ENCODE results near the gene GABPA.
A peak's percentile ranks its signal among the peaks of the same experiment; 100 is the strongest.
"Not testable (repeated sequence)": the region's sequence is repeated elsewhere in the genome, so short reads cannot be mapped to it uniquely, and the experiment has no call there.

The GABPA gene

DNA sequence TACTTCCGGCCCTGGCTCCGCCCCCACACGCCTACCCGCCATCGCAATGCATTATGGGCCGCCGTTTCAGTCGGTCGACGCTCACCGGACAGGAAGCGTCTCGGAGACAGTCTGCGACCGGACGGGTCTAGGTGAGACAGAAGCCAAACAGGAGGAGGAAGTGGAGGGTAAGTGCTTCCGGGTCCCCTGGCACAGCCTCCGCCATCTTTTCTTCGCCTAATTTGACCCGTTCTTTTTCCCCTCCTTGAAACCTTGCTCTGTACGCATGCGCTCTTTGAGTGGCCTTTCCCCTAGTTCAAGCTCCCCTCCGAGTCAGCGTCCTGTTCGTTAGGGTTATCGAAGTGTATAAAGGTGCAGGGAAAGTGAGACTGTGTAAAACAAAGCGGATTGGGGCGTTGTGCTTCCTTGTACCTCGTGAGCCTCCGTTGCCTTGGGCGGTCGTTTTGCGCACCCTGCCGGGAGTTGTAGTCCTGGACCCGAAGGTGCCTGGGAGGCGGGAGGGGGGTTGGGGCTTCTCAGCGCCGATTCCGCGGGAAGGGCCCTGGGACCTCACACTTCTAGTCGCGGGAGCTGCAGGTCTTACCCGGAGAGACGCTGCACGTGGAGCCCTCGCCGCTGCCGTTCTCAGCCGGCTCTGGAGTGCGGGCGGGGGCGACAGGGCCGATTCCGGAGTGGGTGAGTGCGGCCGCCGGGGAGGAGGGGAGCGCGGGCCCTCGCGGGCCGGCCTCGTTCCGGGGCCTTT lies at the start of gene GABPA, which contains the start of gene ATP5PF:
Gene GABPA, plus strand, starts transcription at position 69 of the 742 bp plus-strand sequence. CDS start 6,627 bp downstream, outside the sequence.
Gene ATP5PF, minus strand, starts transcription at position 1 of the 742 bp plus-strand sequence. CDS start 5,110 bp downstream, outside the sequence.
- DNase-seq, result peak; percentile 98

DNA sequence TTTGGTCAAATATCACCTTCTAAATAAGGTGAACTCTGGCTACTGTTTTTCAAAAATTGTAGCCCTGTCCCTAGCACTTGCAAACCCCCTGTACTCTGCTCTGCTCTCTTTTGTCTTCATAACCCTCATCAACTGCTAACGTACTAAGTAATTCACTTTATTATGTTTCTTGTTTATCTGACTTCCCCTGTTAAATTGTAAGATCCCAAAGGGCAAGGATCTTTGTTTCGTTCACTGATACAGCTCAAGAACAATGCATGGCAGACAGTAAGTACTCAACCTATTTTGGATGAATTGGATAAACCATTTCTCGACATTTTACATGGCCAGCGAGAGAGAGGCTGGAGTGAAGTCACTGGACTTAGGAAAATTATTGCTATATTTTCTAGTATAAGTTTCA lies 47.0 kb upstream of the GABPA start:
- DNase-seq, result no peak

DNA sequence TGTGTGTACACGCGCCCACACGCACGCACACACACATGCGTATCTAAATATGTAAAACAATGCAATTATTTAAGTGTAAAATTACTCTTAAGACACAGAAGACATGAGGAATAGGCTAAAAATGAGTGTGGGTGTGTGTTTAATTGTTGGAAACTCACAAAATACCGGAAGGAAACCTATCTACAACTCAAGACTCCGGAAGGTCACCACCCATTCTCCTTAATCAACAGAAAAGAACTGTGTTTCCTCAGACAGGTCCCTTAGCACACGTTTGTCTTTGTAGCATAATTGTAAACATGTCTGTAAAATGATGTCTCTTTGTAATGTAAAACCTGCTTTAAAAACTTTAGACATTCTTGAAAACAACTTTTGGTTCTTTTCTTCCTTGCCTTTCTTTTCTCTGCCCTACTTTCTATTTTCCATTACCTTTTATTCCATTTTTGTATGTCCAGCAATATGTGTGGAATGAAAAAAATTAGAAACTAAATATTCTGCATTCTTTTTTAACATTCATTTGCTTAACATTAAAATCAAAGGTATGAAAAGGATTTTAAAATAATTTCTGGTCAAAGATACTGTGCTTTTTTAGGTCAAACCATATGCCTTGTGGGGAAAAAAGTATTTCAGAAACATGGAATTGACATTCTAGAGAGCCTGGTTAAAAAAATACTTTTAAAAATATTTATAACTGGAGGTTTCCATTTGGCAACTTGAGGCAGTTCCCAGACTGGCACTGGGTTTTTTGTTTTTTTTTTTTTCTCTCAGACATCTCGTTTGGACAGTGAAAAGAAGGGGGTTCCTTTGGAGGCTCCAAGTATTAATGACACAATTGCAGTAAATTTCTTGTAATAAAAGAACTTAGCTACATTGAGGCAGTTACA lies 46.3 kb upstream of the GABPA start:
- DNase-seq, result no peak

DNA sequence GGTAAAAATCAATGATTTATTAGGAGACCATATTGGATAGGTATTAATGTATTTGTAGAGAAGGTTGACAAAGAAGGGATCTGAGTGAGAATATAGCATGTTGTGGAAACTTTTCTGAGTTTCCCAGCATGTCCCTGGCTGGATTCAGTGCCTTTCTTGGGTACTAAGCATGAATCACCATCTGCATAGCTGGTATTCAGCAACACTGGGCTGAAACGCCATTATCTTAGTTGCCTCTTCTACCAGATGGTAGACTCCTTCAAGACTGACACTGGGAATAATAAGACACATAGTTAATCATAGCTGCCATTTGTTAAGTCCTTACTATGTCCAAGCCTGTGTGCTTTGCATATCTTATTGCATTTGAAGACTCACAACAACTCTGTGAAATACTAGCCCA lies 45.5 kb upstream of the GABPA start:
- DNase-seq, result no peak

DNA sequence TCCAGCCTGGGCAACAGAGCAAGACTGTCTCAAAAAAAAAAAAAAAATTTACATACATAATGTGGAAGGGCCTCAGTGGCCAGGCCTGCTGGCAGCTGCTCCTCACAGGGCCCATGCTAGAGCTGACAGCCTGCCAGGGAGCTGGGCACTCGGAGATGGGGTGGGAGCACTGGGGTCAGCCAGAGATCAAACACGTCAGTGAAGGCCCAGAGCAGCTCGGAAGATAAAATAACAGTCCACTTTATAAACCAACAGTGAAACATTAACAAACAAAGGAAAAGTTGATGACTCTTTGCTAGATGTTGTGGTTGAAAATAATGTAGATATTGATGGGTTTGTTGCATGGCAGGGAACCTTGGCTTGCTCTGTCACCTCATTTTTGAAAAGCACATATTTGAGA lies 42.8 kb upstream of the GABPA start:
- no peak for DNase-seq

DNA sequence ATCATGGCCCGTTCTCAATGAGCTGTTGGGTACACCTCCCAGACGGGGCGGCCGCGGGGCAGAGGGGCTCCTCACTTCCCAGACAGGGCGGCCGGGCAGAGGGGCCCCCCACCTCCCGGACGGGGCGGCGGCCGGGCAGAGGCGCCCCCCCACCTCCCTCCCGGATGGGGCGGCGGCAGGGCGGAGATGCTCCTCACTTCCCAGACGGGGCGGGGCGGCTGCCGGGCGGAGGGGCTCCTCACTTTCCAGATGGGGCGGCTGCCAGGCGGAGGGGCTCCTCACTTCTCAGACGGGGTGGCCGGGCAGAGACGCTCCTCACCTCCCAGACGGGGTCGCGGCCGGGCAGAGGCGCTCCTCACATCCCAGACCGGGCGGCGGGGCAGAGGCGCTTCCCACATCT lies 39.3 kb upstream of the GABPA start:
- DNase-seq, result not testable (repeated sequence)

DNA sequence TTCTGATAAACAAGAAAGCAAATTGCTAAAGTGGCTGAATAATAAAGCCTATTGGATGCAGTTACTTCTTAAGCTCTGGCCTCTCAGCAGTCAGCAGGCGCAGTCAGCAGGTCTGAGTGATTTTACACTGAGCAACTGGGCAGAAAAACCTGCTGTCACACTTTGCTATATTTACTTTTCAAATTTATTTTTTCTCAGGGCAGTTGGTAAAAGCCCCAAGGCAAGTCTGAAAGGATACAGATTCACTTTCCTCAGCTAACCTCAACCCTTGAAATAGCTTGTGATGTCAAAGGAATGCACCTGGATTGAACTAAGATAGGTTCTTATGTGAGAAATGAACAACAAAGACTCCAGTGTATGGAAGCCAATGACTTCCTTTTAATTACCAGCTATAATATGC lies 34.0 kb upstream of the GABPA start:
- DNase-seq, result no peak

DNA sequence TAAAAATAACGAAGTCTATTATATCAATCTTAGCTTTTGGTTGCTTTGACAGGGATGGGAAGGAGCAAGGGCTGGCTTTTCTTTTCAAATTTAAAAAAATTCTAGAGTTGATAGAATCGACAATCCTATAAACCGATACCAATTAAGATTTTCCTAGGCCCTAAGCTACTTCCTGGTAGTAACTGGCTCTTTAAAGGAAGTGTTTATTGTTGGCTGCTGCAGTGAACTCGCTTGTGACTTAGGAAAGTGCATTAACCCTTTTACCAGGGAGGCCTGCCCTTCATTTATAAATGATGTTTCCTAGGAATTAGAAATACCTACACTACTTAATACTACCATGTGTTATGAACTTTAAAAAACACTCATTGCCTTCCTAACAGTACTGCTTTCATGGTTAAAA lies 33.2 kb upstream of the GABPA start:
- no peak for DNase-seq

DNA sequence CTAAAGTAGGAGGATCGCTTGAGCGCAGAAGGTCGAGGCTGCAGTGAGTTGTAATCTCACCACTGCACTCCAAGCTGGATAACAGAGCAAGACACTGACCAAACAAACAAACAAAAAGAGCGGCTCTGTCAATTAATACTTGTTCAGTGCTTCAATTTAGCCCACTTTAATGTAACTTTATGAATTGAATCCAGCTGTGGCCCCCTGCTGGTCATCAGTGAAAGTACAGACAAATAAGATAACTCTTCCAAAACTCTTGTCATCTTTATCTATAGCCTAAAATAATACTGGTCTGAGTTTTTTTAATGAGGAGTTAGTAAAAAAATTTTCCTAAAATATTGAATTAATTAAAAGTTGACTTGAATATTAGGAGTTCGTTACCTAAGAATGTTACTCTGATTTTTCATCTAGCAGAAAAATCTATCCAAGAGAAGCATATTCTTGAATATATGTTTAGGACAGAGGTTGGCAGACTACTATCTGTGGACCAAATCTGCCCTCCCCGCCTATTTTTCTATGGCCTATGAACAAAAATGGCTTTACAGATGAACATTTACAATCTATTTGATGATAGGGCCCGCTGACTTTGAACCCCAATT lies 26.2 kb upstream of the GABPA start:
- DNase-seq, result peak; percentile 29

DNA sequence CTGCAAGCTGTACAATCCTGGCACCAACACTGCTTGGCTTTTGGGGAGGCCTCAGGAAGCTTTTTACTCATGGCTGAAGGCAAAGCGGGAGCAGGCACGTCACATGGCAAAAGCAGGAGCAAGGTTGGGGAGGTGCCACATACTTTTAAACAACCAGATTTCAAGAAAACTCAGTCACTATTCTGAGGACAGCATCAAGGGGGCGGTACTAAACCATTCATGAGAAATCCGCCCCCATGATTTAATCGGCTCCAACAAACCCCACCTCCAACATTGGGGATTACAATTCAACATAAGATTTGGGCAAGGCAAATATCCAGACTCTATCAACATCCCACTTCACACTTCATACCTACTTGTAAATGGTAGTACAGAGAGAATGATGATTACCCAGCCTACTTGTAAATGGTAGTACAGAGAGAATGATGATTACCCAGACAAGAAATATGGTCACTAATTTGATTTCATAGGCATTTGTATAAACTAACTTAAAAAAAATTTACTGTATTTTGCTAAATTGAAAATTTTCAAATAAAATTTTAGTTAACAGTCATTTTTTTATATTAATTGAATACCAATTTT lies 25.0 kb upstream of the GABPA start:
- DNase-seq, result no peak

DNA sequence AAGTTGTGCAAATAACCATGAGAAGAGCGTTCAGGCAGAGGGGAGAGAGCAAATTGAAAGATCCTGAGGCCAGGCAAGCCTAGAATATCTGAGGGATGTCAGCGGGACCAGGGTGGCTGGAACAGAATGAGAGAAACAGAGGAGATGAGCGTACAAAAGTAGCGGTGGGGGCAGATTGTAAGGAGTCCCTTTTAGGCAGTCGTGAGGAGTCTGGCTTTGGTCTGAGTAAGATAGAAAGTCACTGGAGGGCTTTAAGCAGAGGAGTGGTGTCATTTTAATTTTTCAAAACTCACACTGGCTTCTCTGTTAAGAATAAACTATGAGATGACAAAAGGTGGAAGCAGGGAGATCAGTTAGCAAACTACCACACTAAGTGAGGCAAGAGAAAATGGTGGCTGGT lies 24.2 kb upstream of the GABPA start:
- no peak for DNase-seq

DNA sequence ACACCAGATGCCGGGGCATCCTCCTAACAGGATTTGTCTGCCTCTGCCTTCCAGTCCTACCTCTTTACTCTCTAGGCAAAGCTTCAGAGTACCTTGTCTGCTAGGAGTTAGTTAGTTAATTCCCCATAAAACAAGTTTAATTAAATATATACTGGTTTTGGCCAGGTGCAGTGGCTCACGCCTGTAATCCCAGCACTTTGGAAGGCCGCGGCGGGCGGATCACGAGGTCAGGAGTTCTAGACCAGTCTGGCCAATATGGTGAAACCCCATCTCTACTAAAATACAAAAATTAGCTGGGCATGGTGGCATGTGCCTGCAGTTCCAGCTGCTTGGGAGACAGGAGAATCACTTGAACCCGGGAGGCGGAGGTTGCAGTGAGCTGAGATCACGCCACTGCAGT lies 20.7 kb upstream of the GABPA start:
- DNase-seq, result not testable (repeated sequence)

DNA sequence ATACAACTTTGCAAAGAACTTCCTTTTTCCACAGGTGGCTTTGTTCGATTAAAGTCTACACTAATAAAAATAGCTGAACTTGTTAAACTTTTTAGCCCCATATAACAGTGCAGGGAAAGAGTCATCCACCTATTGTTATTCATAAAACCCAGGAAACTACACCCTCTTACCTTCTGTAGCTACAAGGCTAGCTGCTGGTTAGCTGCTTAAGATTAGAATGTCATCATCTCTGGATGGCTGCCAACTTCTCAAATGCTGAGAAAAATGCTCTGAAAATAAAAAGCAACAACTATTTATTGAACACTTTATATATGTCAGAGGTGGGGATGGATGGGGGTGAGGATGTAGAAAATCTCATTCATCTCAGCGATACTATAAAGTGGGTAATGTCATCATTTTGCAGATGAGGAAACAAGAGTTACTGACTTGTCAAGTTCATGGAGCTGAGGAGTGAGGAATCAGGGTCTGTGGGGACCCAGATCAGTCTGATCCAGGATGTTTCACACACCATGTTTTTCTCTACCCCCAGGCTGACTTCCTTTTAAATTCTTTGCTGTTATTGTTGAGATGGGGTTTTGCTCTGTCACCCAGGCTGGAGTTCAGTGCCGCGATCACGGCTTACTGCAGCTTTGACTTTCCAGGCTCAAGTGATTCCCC lies 17.2 kb upstream of the GABPA start:
- DNase-seq, result no peak

DNA sequence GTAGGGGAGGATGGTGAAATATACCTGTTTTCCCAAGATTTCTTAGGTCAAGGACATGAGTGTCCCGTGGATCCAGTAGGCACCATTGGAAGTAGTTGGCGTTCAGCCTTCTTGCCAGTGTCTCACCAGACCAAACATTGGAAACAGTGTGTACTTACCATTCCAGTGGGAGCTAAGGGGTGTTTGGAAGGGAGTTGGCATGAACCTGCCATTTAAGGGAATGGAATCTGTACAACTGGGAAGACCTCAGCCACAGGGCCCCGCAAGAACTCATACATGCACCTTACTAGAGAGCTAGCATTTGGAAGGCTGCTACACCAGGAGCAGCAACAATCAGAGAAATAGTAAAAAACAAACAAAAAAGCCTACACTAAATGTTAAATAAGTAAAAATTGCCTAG lies 12.8 kb upstream of the GABPA start:
- no peak for DNase-seq

DNA sequence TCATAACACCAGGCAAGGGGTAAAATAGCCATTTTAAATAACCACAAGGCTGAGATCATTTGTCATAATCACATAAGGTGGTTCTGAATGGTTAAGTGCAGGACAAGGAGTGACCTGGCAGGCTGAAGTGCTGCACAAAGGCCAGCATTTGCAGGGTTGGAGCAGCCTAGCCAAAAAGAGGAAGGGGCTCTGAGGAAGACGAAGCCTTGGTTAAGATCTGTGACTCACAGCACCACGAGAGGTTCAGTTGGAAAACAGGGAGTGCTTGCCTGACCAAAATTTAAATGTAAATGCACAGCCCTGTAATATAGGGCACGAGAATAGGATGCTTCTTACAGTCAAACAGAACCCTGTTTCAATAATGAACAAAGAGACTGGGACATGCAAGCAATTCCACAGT lies 12.1 kb upstream of the GABPA start:
- DNase-seq, result no peak

DNA sequence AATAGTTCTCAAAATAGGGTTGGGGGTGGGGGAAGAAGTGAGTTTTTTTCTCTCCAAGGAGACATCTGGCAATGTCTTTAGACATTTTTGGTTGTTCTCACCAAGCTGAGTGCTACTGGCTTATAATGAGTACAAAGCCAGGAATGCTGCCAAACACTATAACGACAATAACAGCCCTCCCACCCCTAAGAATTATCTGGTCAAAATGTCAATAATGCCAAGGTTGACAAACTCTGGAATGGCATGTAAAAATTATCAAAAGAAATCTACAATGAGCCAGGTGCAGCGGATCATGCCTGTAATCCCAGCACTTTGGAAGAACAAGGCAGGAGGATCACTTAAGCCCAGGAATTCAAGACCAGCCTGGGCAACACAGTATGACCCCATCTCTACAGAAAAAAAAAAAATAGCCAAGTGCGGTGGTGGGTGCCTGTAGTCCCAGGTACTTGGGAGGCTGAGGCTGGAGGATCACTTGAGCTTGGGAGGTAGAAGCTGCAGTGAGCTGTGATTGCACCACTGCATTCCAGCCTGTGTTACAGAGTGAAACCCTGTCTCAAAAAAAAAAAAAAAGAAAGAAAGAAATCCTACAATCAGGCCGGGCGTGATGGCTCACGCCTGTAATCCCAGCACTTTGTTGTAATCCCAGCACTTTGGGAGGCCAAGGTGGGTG lies 2.5 kb upstream of the GABPA start:
- DNase-seq, result no peak

DNA sequence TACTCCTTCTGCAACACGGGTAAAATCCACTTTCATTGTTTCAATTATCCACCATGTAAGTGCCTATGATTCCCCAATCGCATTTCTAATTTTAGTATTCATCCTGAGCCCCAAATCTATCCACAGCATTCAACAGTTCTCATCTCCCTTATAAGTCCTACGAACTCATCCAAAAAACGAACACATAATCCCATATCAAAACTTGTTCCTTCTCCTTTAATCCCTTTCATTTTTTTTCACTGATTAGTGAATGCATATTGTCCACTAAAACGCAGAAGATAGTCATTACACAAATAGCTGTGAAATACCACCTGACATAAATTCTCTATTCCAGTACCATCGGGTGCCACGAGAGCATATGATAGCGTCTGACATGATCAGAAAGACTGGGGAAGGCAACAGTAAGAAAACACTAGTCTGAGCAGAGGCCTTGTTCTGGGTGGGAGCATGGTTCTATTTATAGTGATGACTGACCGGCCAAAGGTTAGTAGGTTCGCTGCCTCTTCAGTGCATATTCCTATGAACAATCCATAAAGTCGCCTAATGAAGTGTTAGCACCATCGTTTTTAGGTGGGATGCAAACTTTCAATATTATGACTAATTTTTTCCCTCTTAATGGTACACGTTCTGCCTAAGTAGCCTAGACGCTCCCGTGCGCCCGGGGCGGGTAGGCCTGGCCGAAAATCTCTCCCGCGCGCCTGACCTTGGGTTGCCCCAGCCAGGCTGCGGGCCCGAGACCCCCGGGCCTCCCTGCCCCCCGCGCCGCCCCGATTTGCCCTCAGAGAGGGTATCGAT lies 716 bp upstream of the GABPA start:
- peak; percentile 46 for DNase-seq

DNA sequence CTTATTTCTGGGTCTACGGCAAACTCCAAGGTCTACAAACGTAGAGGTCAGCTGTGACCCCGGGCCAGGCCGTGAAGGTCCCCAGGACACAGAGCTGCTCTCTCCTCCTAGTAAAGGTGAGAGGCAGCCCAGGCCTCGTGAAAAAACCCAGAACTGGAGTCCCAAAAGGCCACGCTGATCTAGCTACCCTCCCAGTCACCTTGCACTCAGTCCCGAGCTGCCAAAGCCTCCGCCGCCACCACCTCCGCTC lies 193 bp upstream of the GABPA start:
- DNase-seq, result no peak

DNA sequence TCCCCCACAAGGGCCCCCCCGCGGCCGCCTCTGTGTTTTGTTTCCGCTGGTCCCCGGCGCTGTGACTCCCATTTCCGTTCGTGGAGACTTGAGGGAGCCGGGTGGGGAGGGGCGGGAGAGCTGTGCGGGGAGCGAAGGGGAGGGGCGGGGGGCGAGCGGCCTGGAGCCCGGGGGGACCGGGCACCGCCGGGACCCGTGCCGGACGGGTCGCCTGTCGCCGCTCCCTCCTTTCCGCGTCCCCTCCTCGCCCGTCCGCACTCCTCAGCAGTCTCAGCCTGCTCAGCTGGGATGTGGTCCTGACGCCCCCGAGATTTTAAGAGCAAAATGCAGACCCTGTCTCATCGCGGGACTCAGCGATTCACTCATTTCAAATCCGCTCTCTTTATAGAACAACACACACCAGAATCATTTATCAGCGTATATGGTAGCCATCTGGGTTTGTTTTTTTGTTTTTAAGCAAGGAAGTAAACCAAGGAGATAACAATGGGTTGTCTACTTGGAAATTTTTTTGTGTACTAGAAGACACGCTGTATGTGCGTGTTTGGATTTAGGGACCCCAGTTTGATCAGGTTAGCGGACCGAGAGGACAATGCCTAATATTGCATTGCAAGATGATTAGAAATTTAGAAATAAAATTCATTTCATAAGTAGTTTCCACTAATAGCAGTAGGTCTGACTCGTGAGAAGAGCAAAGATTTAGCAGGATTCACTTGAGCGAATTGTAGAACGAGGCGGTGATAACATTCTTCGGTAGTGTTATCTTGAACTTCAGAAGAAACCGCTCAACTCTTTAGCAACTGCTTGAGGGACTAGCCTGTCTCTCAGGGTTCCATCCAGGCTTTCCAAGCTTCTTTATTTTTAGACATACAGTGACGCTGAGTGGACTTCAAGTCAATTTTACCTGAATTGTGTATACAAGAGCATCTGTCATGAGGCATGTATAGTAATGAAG lies 1.1 kb downstream of the GABPA start:
- peak; percentile 79 for DNase-seq

DNA sequence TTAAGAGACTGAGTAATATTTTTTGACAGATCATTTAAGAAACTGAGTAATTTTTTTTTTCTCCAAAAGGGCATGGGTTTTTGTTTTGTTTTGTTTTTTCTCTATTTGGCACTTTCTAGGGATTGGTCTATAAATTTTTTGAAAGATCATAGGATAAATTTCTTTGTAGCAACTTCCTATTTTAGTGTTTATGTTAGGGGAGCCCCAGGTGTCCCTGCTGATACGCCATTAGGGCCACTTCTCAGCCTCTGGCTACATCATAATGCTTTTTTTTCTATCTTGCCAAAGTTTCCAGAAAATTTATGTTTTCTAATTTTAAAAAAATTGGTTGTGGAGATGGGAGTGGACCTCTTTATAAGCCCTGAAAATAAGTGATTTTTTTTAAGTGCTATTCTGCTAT lies 2.6 kb downstream of the GABPA start:
- no peak for DNase-seq

All from stimulated activated CD4-positive, alpha-beta T cell treated with anti-CD3 and anti-CD28 coated beads, Interleukin-4, amount 100 ng/mL, for 1 hour (primary cell).